ENCODE data around the gene PRB3. TPM values are rescaled to one million over a fixed set of nuclear protein-coding genes. Genes with fewer than 3 reads are reported as not detected.

The PRB3 gene
- total and polyA plus RNA-seq, 8 donors: not detected

DNA sequence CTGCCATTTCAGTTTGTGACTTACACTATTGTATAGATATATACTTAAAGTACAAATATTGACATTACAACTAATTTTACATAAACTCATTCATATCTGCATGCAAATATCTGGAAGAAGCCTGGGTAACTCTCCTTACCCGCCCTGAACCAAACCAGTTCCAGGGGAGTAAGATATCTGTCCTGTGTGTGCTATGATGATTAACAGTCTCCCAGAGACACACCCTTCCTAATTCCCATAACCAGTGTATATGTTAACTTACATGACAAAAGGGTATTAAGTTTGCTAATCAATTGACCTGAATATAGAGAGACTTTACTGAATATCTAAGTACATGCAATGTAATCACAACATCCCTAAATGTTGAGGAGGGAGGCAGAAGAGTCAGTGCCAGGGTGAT lies 23.0 kb downstream of the PRB3 start:
- WGBS, 2 donors: 81 to 85% methylated on average over 1 of the region's 1 CpG
- H3K9me3 ChIP-seq: no peaks in the 10 kb centered on the region
- H3K4me3 ChIP-seq: no peak overlapping the region
- no peaks in the 10 kb centered on the region for H3K27me3 ChIP-seq
- H3K27ac ChIP-seq: no peak overlapping the region
- H3K36me3 ChIP-seq: no peaks in the 10 kb centered on the region
- DNase-seq (no peak), FAIRE-seq (no peak), ATAC-seq (no peak)
- TF ChIP-seq, protein P1, sequence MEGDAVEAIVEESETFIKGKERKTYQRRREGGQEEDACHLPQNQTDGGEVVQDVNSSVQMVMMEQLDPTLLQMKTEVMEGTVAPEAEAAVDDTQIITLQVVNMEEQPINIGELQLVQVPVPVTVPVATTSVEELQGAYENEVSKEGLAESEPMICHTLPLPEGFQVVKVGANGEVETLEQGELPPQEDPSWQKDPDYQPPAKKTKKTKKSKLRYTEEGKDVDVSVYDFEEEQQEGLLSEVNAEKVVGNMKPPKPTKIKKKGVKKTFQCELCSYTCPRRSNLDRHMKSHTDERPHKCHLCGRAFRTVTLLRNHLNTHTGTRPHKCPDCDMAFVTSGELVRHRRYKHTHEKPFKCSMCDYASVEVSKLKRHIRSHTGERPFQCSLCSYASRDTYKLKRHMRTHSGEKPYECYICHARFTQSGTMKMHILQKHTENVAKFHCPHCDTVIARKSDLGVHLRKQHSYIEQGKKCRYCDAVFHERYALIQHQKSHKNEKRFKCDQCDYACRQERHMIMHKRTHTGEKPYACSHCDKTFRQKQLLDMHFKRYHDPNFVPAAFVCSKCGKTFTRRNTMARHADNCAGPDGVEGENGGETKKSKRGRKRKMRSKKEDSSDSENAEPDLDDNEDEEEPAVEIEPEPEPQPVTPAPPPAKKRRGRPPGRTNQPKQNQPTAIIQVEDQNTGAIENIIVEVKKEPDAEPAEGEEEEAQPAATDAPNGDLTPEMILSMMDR (IDR thresholded peaks at IDR 0.05): no peak
- intact Hi-C loops (cut with DNase I): no loop called here
- H3K4me1 ChIP-seq: no peaks in the 10 kb centered on the region

DNA sequence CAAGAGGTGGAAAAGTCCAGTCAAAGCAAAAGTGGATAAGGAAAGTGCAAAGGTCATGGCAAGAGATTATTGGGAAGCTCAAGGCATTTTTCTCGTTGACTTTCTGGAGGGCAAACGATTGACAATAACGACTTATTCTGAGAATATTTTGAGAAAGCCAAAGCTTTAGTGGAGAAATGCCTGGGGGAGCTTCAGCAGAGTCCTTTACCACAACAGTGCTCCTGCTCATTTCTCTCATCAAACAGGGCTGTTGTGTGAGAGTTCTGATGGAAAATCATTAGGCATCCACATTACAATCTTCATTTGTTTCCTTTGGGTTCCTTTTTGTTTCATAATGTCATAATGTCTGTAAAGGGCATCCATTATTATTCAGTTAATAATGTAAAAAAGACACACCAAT lies 26.9 kb downstream of the PRB3 start:
- TF ChIP-seq, protein P1 (IDR thresholded peaks at IDR 0.05): no peak
- ATAC-seq (no peak), DNase-seq (no peak), FAIRE-seq (no peak)
- Histone ChIP-seq H3K9me3 (no peaks in the 10 kb centered on the region), H3K4me1 (no peaks in the 10 kb centered on the region), H3K27ac (no peak overlapping the region), H3K4me3 (no peak overlapping the region), H3K36me3 (no peaks in the 10 kb centered on the region), H3K27me3 (no peaks in the 10 kb centered on the region)
- intact Hi-C loops (cut with DNase I): no loop called here
- 32 to 37% methylated on average over 3 of the region's 3 CpGs for WGBS, 2 donors

DNA sequence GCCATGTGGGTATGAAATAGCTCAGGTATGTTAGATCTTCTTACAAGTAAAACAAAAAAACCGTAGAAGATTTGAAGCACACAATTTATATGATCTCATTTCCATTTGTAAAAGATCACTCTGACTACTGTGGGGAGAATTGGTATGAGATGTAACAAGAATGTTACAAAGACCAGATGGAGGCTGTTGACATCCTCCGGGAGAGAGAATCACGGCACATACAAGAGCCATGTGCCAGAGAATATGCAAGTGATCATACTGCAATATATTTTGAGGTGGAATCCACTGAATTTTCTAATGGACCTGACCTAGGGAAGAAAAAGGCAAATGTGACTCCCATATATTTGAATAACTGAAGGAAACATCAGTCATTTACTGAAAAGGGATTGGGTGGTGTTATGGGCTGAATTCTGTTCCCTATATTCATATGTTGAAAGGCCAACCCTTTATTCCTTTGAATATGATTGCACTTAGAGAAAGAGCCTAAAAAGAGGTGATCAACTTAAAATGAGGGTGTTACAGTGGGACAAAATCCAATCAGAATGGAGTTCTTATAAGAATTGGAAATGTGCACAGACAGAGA lies 29.1 kb downstream of the PRB3 start:
- H3K4me3 ChIP-seq: no peak overlapping the region
- DNase-seq: no peak
- no peaks in the 10 kb centered on the region for H3K9me3 ChIP-seq
- H3K4me1 ChIP-seq: no peaks in the 10 kb centered on the region
- H3K27ac ChIP-seq: no peak overlapping the region
- ATAC-seq: no peak
- TF ChIP-seq, protein P1 (IDR thresholded peaks at IDR 0.05): no peak
- 86 to 87% methylated on average over 3 of the region's 3 CpGs for WGBS, 2 donors
- no peaks in the 10 kb centered on the region for H3K36me3 ChIP-seq
- intact Hi-C loops (cut with DNase I): no loop called here
- no peak for FAIRE-seq
- H3K27me3 ChIP-seq: no peaks in the 10 kb centered on the region

DNA sequence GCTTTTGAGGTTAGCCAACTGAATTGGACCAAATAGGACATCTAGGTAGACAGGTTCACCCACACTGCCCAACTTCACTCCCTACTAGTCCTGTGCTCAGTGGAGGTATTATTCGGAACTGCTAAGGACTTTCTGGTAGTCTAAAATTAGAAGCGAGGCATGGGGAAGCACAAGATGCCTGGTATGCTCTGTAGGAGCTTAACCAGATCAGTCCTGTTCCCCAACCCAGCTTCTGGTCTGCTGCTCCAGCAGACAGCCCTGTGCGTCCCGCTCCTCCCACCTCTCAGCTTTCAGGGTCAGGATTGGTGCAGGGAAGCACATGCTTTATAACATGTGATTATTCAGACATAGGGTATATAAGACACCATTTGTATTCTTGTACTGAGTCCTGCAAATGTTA lies 31.2 kb downstream of the PRB3 start:
- no peaks in the 10 kb centered on the region for H3K9me3 ChIP-seq
- no peaks in the 10 kb centered on the region for H3K36me3 ChIP-seq
- 95 to 96% methylated on average over 4 of the region's 4 CpGs for WGBS, 2 donors
- H3K4me1 ChIP-seq: no peaks in the 10 kb centered on the region
- no peak overlapping the region for H3K4me3 ChIP-seq
- DNase-seq: no peak
- no peaks in the 10 kb centered on the region for H3K27me3 ChIP-seq
- FAIRE-seq: no peak
- TF ChIP-seq, protein P1 (IDR thresholded peaks at IDR 0.05): no peak
- intact Hi-C loops (cut with DNase I): loop anchor here in 1 of 3 donors (10.0 kb wide), 1 partner anchor 247 kb away; no protein-coding TSS in a partner anchor
- no peak for ATAC-seq
- H3K27ac ChIP-seq: no peak overlapping the region

DNA sequence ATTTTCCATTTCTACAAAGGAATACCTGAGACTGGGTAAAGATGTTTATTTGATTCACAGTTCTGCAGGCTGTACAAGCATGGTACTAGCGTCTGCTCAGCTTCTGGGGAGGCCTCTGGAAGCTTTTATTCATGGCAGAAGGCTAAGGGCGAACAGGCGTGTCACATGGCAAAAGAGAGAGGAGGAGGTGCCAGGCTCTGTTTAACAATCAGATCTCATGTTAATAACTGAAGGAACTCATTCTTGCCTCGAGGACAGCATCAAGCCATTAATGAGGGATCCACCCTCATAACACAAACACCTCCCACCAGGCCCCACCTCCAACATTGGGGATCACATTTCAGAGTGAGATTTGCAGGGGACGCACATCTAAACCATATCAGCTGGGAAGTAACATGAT lies 36.0 kb downstream of the PRB3 start:
- Histone ChIP-seq H3K36me3 (no peaks in the 10 kb centered on the region), H3K4me3 (no peak overlapping the region), H3K27me3 (no peaks in the 10 kb centered on the region), H3K4me1 (no peaks in the 10 kb centered on the region), H3K9me3 (no peaks in the 10 kb centered on the region), H3K27ac (no peak overlapping the region)
- TF ChIP-seq, protein P1 (IDR thresholded peaks at IDR 0.05): no peak
- intact Hi-C loops (cut with DNase I): loop anchor here in 1 of 3 donors (10.0 kb wide), 1 partner anchor 251 kb away; no protein-coding TSS in a partner anchor
- no peak for ATAC-seq
- 73 to 75% methylated on average over 5 of the region's 5 CpGs for WGBS, 2 donors
- DNase-seq: no peak
- no peak for FAIRE-seq
